Renal cortex interstitium (tissue), 11 donors: ENCODE data around the gene DDIAS. TPM values are rescaled to one million over a fixed set of nuclear protein-coding genes. Genes with fewer than 3 reads are reported as not detected.
"Not testable (repeated sequence)": the region's sequence is repeated elsewhere in the genome, so short reads cannot be mapped to it uniquely, and the experiment has no call there.

Source experiments
- DNase-seq, 11 donors: peaks; one replicate each; pipeline ENCODE4 v3.0.0-alpha.2; 2013; ENCODE audit warnings: low read depth in 9 of 11, low spot score in 4 of 11; ENCODE audit errors: extremely low read depth in 1 of 11
- polyA plus RNA-seq, 3 donors: library from polyadenylated mRNA; unstranded; fragments of 120-200 nt; gene quantifications; one replicate each; pipeline ENCODE4 v1.2.1, GENCODE V29; 2013; ENCODE audit not compliant: insufficient read length in 3 of 3

The DDIAS gene
- polyA plus RNA-seq, 3 donors, result 5.2 to 9.3 (median 7.2) TPM

DNA sequence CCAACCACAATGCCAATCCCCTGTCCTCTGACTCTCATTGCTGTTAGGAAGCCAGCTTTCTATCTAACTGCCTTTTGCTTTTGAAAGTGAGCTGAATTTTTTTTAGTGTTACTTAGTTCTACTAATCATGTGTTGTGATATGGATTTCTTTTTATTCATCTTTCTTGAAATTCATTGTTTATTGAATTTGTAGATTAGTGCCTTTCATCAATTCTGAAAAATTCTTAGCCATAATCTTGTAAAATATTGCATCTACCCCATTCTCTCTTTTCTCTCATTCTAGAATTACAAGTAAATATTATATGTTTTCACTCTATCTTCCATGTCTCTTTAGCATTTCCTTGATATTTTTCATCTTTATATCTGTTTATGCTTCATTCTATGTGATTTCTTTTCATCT, 47.8 kb downstream of the DDIAS start:
- no peak for DNase-seq

- not testable (repeated sequence) for DNase-seq
These were observed 49.0 kb downstream of the DDIAS start for GRCh38 chr11:82950502-82950901.

DNA sequence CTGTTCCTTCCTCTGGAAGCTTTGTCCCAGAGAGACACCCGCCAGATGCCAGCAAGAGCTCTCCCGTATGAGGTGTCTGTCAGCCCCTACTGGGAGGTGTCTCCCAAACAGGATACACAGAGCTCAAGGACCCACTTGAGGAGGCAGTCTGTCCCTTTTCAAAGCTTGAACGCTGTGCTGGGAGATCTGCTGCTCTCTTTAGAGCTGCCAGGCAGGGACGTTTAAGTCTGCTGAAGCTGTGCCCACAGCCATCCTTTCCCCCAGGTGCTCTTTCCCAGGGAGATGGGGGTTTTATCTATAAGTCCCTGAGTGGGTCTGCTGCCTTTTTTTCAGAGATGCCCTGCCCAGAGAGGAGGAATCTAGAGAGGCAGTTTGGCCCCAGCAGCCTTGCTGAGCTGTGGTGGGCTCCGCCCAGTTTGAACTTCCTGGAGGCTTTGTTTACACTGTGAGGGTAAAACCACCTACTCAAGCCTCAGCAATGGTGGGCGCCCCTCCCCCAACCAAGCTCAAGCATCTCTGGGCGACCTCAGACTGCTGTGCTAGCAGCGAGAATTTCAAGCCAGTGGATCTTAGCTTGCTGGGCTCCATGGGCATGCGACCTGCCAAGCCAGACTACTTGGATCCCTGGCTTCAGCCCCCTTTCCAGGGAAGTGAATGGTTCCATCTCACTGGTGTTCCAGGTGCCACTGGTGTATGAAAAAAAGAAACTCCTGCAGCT, 54.4 kb downstream of the DDIAS start:
- DNase-seq, result not testable (repeated sequence)

GRCh38 chr11:82959987-82960778, 58.6 kb downstream of the DDIAS start:
- DNase-seq, result no peak

DNA sequence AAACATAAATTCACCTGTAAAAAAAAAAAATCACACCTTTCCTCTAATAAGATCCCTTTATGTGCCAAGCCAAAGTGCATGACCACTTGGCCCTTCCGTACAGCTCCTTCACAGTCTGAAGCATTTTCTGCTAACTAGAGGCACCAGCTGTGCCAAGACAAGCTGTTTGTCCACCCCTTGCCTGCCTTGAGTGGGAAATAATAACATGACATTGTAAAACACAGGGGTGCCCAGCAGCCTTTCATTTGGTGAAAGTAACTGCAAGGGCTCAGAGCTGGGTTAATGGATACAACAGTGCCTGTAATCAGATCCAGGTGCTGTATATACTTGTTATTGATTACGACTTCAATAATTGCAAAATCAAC, 59.2 kb downstream of the DDIAS start:
- no peak for DNase-seq

DNA sequence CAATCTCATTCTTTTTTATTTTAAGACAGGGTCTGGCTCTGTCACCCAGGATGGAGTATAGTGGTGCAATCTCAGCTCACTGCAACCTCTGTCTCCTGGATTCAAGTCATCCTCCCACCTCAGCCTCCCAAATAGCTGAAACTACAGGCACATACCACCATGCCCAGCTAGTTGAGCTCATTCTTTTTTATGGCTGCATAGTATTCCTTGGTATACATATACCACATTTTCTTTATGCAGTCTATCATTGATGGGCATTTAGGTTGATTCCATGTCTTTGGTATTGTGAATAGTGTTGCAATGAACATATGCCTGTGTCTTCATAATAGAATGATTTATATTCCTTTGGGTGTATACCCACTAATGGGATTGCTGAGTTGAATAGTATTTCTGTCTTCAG, 60.5 kb downstream of the DDIAS start:
- not testable (repeated sequence) for DNase-seq

- DNase-seq, result no peak
These were observed 65.8 kb downstream of the DDIAS start for GRCh38 chr11:82967381-82967780.

DNA sequence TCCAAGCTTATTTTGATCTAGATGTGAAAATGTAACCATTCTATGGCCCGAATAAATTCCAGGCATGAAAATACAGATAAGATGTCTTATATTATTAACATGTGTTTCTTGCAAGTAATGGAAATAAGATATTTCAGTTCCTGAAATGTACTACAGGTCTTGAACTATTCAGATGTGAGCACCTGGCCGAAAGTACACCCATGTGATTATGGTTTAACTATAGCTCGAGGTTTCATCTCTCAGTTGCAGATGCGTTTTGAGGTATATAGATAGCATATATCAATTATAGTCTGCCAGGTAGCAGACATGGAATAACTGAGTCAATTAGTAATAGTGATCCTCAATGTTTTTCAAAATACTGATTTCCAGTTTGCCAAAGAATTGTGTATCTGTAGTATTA, 68.3 kb downstream of the DDIAS start:
- DNase-seq, result no peak

DNA sequence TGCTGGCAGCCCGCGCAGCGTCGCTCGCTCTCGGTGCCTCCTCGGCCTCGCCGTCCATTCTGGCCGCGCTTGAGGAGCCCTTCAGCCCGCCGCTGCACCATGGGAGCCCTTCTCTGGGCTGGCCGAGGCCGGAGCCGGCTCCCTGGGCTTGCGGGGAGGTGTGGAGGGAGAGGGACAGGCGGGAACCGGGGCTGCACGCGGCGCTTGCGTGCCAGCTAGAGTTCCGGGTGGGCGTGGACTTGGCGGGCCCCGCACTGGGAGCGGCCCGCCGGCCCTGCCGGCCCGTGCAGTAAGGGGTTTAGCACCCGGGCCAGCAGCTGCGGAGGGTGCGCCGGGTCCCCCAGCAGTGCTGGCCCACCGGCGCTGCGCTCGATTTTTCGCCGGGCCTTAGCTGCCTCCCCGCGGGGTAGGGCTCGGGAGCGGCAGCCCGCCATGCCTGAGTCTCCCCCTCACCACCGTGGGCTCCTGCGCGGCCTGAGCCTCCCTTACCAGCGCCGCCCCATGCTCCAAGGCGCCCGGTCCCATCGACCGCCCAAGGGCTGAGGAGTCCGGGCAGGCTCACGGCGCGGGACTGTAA, 69.1 kb downstream of the DDIAS start:
- not testable (repeated sequence) for DNase-seq

GRCh38 chr11:82971519-82971946, 70.0 kb downstream of the DDIAS start:
- not testable (repeated sequence) for DNase-seq

DNA sequence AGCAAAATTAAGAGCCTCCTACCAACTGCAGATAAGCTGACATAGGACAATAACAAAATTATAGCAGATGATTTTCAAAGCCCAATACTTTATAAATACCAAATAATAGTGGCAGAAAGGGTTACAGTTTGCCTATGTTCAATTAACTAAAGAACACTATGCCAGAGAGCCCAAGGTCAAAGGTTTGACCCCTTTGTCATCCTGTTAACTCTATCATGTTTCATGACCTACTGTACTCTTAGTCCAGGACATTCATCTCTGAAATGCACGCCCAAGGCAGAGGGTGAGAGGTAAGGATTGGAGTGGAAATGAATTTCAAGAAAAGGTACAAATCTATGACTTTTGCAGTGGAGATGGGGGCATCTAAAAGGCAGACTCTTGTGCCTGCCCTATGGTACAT, 70.6 kb downstream of the DDIAS start:
- DNase-seq, result no peak

GRCh38 chr11:82974135-82974534, 72.6 kb downstream of the DDIAS start:
- DNase-seq, result no peak

DNA sequence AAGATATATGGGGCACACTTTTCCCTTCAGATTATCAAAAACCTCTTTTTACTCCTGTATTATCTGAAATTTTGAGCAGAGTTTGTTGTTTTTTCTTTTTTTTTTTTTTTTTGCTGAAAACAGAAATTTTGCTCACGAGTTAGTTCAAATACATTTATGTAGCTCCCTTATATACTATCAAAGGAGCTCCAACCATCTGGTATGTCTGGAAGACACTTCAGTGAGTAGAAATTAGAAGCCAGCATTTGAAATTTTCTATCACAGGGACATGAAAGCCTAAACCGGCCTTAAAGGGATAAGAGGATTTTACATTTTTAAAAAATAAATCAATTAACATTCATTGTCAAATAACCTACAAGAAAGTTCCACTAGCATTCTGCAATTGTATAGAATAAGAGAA, 73.3 kb downstream of the DDIAS start:
- no peak for DNase-seq

DNA sequence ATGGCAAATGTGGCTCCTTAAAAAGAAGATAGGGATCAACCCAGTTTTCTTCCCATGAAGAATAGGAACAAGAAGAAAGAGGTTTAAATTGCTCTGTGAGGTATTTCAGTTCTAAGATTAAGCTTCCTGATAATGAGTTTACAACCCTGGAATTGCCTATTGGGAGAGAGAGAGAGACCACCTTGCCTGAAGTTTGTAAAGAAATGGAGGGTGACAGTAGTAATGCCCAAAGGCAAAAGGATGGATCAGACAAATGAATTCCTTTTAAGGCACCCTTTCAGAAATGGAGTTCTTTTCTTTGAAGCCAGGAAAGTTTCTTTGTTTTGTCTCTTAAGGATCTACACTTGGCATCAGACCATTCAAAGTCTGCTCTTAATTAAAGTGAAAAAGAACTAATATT, 74.3 kb downstream of the DDIAS start:
- DNase-seq, result no peak

DNA sequence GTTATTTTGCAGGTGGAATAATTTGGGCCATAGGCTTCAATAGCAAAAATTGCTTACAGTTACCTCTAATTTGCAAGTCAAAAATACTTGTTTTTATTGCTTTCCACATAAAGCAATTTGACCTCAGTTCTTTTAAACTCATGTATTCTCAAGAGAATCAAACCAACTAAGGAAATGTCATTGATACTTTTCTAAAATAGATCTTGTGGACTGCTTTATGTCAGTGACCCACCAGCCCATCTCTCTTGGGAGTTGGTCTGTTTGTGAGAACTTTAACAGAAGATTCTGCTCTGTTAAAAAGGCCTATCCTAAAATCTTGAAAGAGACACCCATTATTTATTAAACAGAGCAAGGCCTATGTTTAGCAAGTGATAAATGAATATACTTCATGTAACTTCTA, 75.2 kb downstream of the DDIAS start:
- DNase-seq, result no peak

- DNase-seq, result no peak
These were observed 77.0 kb downstream of the DDIAS start for GRCh38 chr11:82978422-82979099.

DNA sequence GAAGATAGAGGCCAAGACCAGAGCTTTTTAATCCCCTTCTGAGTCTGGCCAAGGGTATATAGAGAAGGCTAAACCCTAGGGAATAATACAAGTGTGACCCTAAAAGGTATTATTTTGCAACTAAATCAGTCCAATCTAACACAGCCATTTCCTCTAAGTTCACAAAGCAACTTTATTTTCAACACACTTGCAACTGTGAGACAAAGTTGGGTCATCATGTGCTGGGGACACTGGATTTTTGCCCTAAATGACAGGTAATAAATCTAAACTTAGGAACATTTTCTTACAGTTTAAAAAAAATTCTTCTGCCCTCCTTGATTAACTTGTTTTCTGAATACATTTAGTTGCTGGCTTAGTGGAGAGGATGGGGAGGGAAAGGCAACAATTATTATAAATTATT, 78.3 kb downstream of the DDIAS start:
- DNase-seq, result no peak

GRCh38 chr11:82980292-82980691, 78.8 kb downstream of the DDIAS start:
- no peak for DNase-seq

DNA sequence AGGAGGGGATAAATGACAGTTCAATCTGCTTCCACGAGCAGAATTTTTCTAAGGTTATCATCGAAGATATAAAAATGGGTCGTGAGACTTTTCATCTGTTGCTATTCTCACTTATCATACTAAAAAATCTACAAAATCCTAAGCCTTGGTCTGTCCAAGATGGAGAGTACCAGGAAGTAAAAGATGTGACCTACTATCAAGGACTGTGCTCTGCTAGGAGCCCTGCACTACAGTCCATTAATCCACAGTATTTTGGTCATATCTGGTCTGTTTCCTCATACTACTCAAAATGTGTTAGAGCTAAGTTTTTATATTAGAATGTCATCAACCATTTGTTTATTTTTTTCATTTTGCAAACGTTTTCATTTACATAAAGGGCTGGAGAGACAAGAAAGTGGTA, 79.4 kb downstream of the DDIAS start:
- no peak for DNase-seq

GRCh38 chr11:82981852-82982251, 80.3 kb downstream of the DDIAS start:
- DNase-seq, result no peak
